22Rv1 (cell line): ENCODE results near the gene CHST3.

Experiments
- CTCF ChIP-seq: fragments of 450-650 bp; IDR thresholded peaks from 2 replicates; pipeline ENCODE4 v1.5.1; 2017; ENCODE audit warnings: mild to moderate bottlenecking
- ZFX ChIP-seq: fragments of 450-650 bp; IDR thresholded peaks from 2 replicates; pipeline ENCODE4 v1.6.1; 2017; ENCODE audit warnings: antibody characterized with exemption, borderline replicate concordance

DNA sequence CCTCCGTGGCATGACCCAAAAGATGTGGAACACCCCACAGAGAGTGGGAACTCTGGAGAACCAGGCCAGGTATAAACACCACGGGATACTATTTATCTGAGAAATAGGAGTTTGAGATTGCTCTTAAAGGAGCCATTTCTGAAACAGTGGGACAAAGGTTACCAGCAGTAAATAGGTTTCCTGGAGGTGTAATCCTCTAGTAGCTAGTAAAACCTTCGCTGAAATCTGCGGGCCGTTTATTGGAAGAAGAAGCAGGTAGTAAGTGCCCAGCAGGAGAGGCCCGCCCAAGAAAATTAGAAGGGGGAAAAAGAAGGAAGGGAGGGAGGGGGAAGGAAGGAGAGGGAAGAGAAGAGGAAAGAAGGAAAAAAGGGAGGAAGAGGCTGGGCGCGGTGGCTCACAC lies 51.6 kb downstream of the CHST3 start:
- TF ChIP-seq CTCF (no peak), ZFX (no peak)
